Uterus (tissue), 2 donors: Measurements from ENCODE around the gene FANCE.

Experiments used
- CTCF ChIP-seq, 4 experiments: fragments of 200-600 bp in 2 of 4; fragments of 450-650 bp in 2 of 4; sonication (generic) in 2 of 4; IDR thresholded peaks; one replicate each; pipeline ENCODE4 v1.5.1; 2016 to 2019; ENCODE audit warnings: antibody characterized with exemption in 4 of 4, mild to moderate bottlenecking in 2 of 4, moderate library complexity in 1 of 4
- POLR2A ChIP-seq, 2 donors: fragments of 450-650 bp; IDR thresholded peaks; one replicate each; pipeline ENCODE4 v1.6.1; 2016; ENCODE audit warnings: antibody characterized with exemption in 2 of 2, mild to moderate bottlenecking in 1 of 2, moderate library complexity in 1 of 2

DNA sequence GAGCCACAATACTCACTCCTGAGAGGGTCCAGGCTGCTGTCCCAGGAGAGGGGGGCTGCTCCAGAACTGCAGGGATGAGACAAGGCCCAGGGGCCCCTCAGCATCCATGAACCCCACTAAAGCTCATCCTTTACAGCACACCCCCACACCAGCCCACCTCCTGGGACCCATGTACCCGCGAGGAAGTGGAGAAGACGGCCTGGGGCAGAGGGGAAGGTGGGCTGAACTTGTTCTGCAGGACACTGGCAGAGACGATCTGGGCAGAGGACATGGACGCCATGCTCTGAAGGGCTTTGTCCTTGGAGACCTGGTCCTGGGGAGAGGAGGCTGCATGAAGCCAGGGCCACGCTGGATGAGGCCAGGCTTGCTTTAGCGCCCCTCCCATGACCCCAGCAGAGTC is 26.1 kb downstream of the FANCE start:
- TF ChIP-seq POLR2A (IDR thresholded peaks at IDR 0.05) (no peak), CTCF (IDR thresholded peaks at IDR 0.05) (no peak)
